Endodermal cell (in vitro differentiated cells): ENCODE measurements around the gene MADD. TPM values are rescaled to one million over a fixed set of nuclear protein-coding genes. Genes with fewer than 3 reads are reported as not detected.

Source experiments
- DNase-seq: peaks from one replicate; pipeline ENCODE4 v3.0.0-alpha.2; 2017
- H3K27ac ChIP-seq: 2 replicates; pipeline ENCODE4 v1.5.1; 2013; ENCODE audit warnings: mild to moderate bottlenecking, low read depth, low read length, moderate library complexity
- H3K27me3 ChIP-seq: 2 replicates; pipeline ENCODE4 v1.6.1; 2013; ENCODE audit warnings: mild to moderate bottlenecking, low read length, moderate library complexity; ENCODE audit not compliant: insufficient read depth, control insufficient read depth, poor library complexity, severe bottlenecking
- H3K36me3 ChIP-seq: 2 replicates; pipeline ENCODE4 v1.7.0; 2013; ENCODE audit warnings: mild to moderate bottlenecking, low read length, moderate library complexity; ENCODE audit not compliant: control insufficient read depth, insufficient read depth
- H3K4me1 ChIP-seq: one replicate; pipeline ENCODE4 v1.7.0; 2013; ENCODE audit warnings: low read length; ENCODE audit not compliant: control insufficient read depth, insufficient read depth
- H3K4me3 ChIP-seq: 2 replicates; pipeline ENCODE4 v1.5.1; 2013; ENCODE audit warnings: mild to moderate bottlenecking, low read length, moderate library complexity
- H3K9ac ChIP-seq: 2 replicates; pipeline ENCODE4 v1.6.1; 2013; ENCODE audit warnings: mild to moderate bottlenecking, low read length, moderate library complexity; ENCODE audit not compliant: poor library complexity, severe bottlenecking; ENCODE audit errors: extremely low read depth
- H3K9me3 ChIP-seq: 2 replicates; pipeline ENCODE4 v1.6.1; 2013; ENCODE audit warnings: mild to moderate bottlenecking, low read length, moderate library complexity; ENCODE audit not compliant: control insufficient read depth
- H3K27ac Mint-ChIP-seq: 2 replicates; pipeline ENCODE4 v1.8.0; 2020; ENCODE audit warnings: mixed read lengths
- H3K27me3 Mint-ChIP-seq: 2 replicates; pipeline ENCODE4 v1.8.0; 2021; ENCODE audit warnings: mild to moderate bottlenecking, mixed read lengths; ENCODE audit not compliant: insufficient read depth
- H3K36me3 Mint-ChIP-seq: 2 replicates; pipeline ENCODE4 v1.8.0; 2020; ENCODE audit warnings: low read depth, mixed read lengths
- H3K4me1 Mint-ChIP-seq: 2 replicates; pipeline ENCODE4 v1.8.0; 2020; ENCODE audit warnings: mixed read lengths
- H3K4me3 Mint-ChIP-seq: 2 replicates; pipeline ENCODE4 v1.8.0; 2020; ENCODE audit warnings: mild to moderate bottlenecking, moderate library complexity, mixed read lengths
- H3K9me3 Mint-ChIP-seq: 2 replicates; pipeline ENCODE4 v1.8.0; 2020; ENCODE audit warnings: mild to moderate bottlenecking, mixed read lengths
- CTCF ChIP-seq: fragments of 200-600 bp; sonication (generic); conservative IDR thresholded peaks from 2 replicates; pipeline ENCODE4 v1.5.0; 2021; ENCODE audit warnings: antibody characterized with exemption, mild to moderate bottlenecking
- WGBS, 2 experiments: methylation state at CpG; one replicate each; pipeline versions ENCODE4 v1.1.5 to v1.1.7; 2013; ENCODE audit warnings: missing lambda C conversion rate in 2 of 2, mixed read lengths in 1 of 2; ENCODE audit not compliant: insufficient coverage in 1 of 2, insufficient read length in 1 of 2; 5-methylcytosine and 5-hydroxymethylcytosine counted together
- total RNA-seq, 2 donors: library from RNA; stranded (reverse); fragmentation: NEBNext Ultra II Directional in 1 of 2; extraction: Animal tissue kit (Norgen Biotek cat#: 25700) in 1 of 2; gene quantifications; 2 replicates in 1 of 2; 3 replicates in 1 of 2; pipeline ENCODE4 v1.2.1, GENCODE V29; 2021

Gene MADD
- total RNA-seq, 2 donors from 2014 or later: 30.2 to 36.0 TPM

- no peaks in the 10 kb centered on the region for H3K36me3 ChIP-seq
- Mint-ChIP-seq H3K27me3 (no peaks in the 10 kb centered on the region), H3K27ac (peak overlapping the region; percentile 88), H3K9me3 (no peaks in the 10 kb centered on the region), H3K4me1 (peaks cover 19% of the 10 kb centered on the region), H3K4me3 (no peak overlapping the region), H3K36me3 (no peaks in the 10 kb centered on the region)
- no peak overlapping the region for H3K9ac ChIP-seq
- H3K4me1 ChIP-seq: no peaks in the 10 kb centered on the region
- H3K27ac ChIP-seq: no peak overlapping the region
- H3K27me3 ChIP-seq: no peaks in the 10 kb centered on the region
- H3K9me3 ChIP-seq: no peaks in the 10 kb centered on the region
- DNase-seq: peak; percentile 93
- 59 to 60% methylated on average over 10 of the region's 10 CpGs for WGBS, 2 experiments
- TF ChIP-seq CTCF: peak; percentile 83
- no peak overlapping the region for H3K4me3 ChIP-seq
Observed at GRCh38 chr11:47259232-47259977, 10.5 kb upstream of the MADD start.

DNA sequence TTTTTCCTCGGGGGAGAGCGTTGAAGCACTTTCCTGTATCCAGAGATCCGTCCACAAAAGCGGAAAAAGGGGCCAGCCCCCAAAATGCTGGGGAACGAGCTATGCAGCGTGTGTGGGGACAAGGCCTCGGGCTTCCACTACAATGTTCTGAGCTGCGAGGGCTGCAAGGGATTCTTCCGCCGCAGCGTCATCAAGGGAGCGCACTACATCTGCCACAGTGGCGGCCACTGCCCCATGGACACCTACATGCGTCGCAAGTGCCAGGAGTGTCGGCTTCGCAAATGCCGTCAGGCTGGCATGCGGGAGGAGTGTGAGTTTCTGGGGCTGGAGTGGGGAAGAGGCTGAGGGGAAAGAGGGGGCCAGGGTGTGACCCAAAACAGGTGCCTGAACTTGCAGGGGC is 9.6 kb upstream of the MADD start:
- H3K4me1 ChIP-seq: no peaks in the 10 kb centered on the region
- H3K27me3 ChIP-seq: no peaks in the 10 kb centered on the region
- TF ChIP-seq CTCF: no peak
- DNase-seq: no peak
- peaks cover 19% of the 10 kb centered on the region for H3K4me1 Mint-ChIP-seq
- H3K4me3 Mint-ChIP-seq: no peak overlapping the region
- no peak overlapping the region for H3K27ac Mint-ChIP-seq
- no peak overlapping the region for H3K9ac ChIP-seq
- no peaks in the 10 kb centered on the region for H3K36me3 Mint-ChIP-seq
- H3K36me3 ChIP-seq: no peaks in the 10 kb centered on the region
- no peak overlapping the region for H3K27ac ChIP-seq
- no peaks in the 10 kb centered on the region for H3K27me3 Mint-ChIP-seq
- H3K9me3 ChIP-seq: no peaks in the 10 kb centered on the region
- no peak overlapping the region for H3K4me3 ChIP-seq
- WGBS, 2 experiments: 92% methylated on average over 14 to 19 of the region's 19 CpGs
- H3K9me3 Mint-ChIP-seq: no peaks in the 10 kb centered on the region

DNA sequence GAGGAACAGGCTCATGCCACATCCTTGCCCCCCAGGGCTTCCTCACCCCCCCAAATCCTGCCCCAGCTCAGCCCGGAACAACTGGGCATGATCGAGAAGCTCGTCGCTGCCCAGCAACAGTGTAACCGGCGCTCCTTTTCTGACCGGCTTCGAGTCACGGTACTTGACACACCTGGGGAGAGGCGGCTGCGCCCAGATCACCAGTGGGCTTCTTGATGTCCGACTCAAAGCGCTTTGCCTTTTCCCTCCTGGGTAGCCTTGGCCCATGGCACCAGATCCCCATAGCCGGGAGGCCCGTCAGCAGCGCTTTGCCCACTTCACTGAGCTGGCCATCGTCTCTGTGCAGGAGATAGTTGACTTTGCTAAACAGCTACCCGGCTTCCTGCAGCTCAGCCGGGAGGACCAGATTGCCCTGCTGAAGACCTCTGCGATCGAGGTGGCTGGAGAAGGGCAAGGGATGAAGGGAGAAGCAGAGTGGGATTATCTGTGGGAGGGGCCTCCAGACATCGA is 8.6 kb upstream of the MADD start:
- peaks cover 19% of the 10 kb centered on the region for H3K4me1 Mint-ChIP-seq
- peak overlapping the region; percentile 35 for H3K27ac Mint-ChIP-seq
- H3K27me3 Mint-ChIP-seq: no peaks in the 10 kb centered on the region
- Histone ChIP-seq H3K4me3 (no peak overlapping the region), H3K27me3 (no peaks in the 10 kb centered on the region), H3K9me3 (no peaks in the 10 kb centered on the region), H3K36me3 (no peaks in the 10 kb centered on the region), H3K4me1 (no peaks in the 10 kb centered on the region), H3K27ac (no peak overlapping the region), H3K9ac (no peak overlapping the region)
- no peak for TF ChIP-seq CTCF
- WGBS, 2 experiments: 93 to 98% methylated on average over 20 to 22 of the region's 22 CpGs
- no peak overlapping the region for H3K4me3 Mint-ChIP-seq
- H3K36me3 Mint-ChIP-seq: no peaks in the 10 kb centered on the region
- no peak for DNase-seq
- H3K9me3 Mint-ChIP-seq: no peaks in the 10 kb centered on the region
